Measurements from ENCODE around the gene CDK1.

- no peak for TF ChIP-seq CTCF (optimal IDR thresholded peaks at IDR 0.05 in 1 of 3, IDR thresholded peaks at IDR 0.05 in 1 of 3, conservative IDR thresholded peaks at IDR 0.05 in 1 of 3; ENCODE audit: extremely low read depth in 1 of 3, insufficient read depth in 2 of 3, low read length in 3 of 3)
- TF ChIP-seq EZH2 (IDR thresholded peaks at IDR 0.05; ENCODE audit: low read length) = no peak
Measured at GRCh38 chr10:60823324-60823723, 45.0 kb downstream of the CDK1 start.
